NCI-H510A treated with DMSO at 0.1 percent for 48 hours (cell line): Measurements from ENCODE around the gene APOBEC3A.
A peak's percentile ranks its signal among the peaks of the same experiment; 100 is the strongest.

Experiments used
- DNase-seq: peaks from one replicate; lab custom pipeline; 2025; lab: John Stamatoyannopoulos, UW

The APOBEC3A gene

GRCh38 chr22:38957046-38957770 lies at the start of gene APOBEC3A:
Gene APOBEC3A, plus strand, starts transcription at chr22:38957609. Its CDS starts 83 bp downstream, at chr22:38957692.
- no peak for DNase-seq

GRCh38 chr22:38907767-38908166 lies 49.6 kb upstream of the APOBEC3A start:
- DNase-seq, result no peak

GRCh38 chr22:38911434-38911833 lies 46.0 kb upstream of the APOBEC3A start:
- DNase-seq, result no peak

DNA sequence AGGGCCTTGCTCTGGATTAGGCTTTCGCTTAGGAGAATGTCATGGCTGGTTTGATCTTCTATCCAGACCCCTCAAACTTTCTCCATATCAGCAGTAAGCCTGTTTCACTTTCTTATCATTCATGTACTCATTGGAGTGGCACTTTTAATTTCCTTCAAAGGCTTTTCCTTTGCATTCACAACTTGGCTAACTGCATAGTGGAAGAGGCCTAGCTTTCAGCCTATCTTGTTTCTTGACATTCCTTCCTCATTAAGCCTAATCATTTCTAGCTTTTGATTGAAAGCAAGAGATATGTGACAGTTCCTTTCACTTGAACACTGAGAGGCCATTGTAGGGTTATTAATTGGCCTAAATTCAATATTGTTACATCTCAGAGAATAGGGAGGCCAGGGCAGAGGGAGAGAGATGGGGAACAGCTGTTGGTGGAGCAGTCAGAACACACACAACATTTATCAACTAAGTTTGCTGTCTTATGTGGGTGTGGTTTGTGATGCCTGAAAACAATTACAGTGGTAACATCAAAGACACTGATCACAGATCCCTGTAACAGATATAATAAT lies 37.7 kb upstream of the APOBEC3A start:
- no peak for DNase-seq

DNA sequence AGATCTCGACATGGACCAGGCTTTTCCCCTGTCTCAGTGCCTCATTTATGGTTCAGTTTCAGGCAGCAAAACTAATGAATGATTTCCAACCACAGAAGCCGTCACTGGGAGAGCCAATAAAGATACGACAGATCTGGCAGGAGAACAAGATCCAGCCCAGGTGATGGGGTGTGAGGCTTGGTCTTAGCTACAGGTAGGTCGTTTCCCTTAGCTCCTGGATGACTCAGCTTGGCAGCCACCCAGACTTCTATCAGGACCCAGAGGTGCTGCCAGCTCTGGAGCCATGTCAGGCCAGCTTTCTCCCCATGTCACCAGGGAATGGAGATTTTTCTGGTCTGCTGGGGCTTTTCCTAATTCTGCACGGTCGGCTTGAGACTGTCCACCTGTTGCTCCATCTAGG lies 36.3 kb upstream of the APOBEC3A start:
- no peak for DNase-seq

DNA sequence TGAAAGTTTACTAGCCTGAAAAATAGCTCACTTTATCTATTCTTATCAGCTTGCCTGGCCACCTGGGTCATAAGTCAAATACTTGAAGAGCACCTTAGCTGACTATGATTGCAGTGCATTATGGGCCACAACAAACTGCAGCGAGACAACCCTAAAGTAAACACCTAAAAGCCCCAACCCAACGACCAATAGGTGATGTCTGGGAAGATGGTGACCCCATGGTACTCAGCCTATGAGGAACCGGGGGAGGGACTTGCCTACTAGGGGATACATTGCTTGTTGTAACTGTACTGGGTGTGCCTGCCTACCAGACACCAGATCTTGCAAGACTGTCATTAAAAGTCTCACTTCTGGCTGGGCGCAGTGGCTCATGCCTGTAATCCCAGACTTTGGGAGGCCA lies 35.6 kb upstream of the APOBEC3A start:
- DNase-seq, result no peak

DNA sequence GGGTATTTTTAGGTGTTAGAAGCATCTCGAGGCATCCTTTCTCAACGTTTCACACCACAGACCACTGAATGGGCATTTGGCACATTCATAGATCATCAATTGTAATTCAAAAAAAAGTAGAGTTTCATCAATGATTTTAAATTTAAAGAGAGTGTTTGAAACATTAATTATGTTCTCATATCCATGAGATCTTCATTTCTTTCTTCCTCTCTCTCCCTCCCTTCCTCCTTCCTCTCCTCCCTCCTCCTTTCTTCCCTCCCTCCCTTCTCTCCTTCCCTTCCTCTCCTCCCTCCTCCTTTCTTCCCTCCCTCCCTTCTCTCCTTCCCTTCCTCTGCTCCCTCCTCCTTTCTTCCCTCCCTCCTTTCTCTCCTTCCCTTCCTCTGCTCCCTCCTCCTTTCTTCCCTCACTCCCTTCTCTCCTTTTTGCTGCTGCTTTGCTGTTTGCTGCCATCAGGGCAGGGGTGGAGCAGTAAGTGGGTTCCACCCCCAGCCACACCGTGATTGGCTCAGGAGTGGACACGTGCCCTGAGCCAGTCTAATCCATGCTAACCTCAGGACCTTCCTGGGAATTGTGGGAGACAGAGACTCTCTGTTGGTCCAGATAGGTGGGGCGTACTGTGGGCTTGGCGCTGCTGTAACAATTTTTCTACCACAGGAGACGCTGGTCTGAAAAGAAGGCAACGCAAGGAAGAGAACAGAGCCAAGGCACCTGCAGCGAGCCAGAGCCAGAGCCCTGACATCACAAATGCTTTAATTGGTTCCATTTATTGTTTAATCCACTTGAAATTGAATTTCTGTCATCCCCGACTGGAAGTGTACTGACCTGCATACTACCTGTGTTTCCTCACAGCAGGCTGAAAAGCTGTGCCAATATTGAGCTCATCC lies 33.7 kb upstream of the APOBEC3A start:
- peak; percentile 87 for DNase-seq

DNA sequence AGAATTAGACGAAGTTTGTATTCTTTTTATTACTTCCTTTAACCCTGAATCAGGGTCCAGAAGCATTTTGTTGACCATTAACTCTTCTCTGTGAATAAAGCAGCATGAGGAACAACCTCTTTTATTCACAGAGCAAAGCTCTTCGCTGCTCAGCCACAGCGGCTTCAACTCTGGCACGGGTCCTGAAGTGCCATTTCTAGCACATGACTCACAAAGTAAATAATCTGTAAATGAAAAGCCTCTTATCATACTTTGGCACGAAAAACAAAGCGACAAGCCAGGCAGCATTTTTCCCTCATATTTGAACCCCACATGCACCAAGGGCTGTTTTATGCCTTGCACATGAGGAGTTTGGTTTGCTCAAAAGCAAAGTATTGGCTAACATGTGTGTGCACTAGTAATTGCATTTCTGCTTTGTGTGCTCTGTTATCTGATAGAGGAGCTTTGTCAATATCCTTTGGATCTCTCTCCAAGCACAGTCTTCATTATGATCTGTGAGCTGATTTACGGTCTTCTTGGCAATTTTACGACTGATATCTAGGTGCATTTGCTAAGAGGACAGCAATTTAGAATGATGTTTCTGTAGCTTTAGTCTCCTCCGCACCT lies 33.0 kb upstream of the APOBEC3A start:
- peak; percentile 88 for DNase-seq

DNA sequence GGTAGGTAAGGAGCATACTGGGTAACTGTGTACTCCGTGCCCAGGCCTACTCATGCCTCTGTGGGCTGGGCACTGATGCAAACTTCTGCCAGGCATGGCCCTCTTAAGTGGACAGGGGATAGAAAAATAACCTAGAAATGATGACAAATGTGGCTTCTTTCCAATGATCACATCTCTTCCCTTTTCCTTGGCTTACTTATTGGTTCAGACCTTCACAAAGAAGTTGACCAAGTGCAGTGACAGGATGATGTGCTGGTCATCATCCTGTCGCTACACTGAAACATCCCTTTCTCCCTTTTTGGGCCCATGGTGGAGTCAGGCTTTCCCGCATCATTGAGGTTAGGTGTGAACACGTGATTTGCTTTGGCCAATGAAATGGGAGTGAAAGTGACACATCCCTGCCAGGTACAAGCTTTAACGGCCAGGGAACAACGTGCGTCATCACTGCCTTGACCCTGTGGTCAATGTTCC lies 31.8 kb upstream of the APOBEC3A start:
- DNase-seq, result no peak

GRCh38 chr22:38927033-38927781 lies 30.2 kb upstream of the APOBEC3A start:
- DNase-seq, result peak; percentile 40

- no peak for DNase-seq
Measured at GRCh38 chr22:38930512-38930911, 26.9 kb upstream of the APOBEC3A start.

GRCh38 chr22:38935023-38935422 lies 22.4 kb upstream of the APOBEC3A start:
- peak; percentile 64 for DNase-seq

GRCh38 chr22:38935616-38936015 lies 21.8 kb upstream of the APOBEC3A start:
- no peak for DNase-seq

- no peak for DNase-seq
Measured at GRCh38 chr22:38936562-38936961, 20.8 kb upstream of the APOBEC3A start.

DNA sequence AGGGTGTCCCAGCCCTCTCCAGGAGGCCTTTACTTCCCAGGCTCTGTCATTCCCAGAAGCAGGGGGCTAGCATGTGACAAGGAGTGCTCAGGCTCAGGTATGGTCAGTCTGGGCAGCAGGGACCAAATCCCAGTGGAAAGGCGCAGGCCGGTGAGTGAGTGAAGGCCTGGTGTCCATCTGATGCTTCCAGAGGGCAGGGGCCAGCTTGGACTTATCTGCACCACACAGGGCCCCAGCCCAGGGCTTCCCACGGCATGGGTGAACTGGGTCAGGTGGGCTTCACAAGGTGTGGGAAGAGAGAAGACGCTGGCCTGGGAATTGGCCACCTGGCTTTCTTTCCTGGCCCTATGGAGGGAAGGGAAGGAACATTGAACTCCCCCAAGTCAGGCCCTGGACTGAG lies 20.4 kb upstream of the APOBEC3A start:
- DNase-seq, result no peak

GRCh38 chr22:38937541-38937940 lies 19.9 kb upstream of the APOBEC3A start:
- DNase-seq, result no peak

DNA sequence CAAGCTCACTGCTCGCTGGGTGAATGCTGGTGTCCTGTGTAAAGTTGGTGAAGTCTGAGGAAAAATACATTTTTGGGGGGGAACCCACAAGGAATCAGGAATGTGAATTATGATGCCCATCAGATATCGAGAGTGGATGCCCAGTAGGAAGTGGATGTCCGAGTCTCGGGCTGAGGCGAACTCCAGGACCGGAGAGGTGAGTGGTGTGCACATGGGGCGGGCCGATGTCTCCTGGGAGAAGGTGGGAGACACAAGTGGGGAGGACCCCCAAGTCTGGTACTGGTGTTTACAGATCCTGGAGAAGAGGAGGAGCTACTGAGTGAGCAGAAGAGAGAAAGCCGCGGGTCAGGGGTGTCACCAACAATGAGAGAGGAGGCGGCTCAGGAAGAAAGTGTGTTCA lies 19.2 kb upstream of the APOBEC3A start:
- DNase-seq, result no peak

GRCh38 chr22:38938925-38939324 lies 18.5 kb upstream of the APOBEC3A start:
- DNase-seq, result no peak

DNA sequence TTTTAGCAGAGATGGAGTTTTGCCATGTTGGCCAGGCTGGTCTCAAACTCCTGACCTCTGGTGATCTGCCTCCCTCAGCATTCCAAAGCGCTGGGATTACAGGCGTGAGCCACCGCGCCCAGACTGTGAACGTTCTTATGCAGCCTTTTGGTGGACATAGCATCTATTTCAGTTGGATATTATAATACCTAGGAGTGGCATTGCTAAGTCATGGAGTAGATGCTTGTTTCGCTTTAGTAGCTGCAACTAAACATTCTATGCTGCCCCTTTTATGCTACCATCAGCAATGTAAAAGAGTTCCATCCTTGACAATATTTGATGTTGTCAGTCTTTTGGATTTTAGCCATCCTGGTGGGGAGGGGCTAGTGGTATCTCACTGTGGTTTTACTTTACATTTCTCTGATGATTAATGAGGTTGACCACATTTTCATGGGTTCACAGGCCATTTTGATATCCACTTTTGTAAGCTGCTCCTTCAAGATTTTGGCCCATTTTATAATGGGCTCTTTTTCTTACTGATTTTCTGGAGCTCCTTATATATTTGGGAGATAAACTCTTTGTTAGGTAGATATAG lies 16.5 kb upstream of the APOBEC3A start:
- DNase-seq, result no peak

DNA sequence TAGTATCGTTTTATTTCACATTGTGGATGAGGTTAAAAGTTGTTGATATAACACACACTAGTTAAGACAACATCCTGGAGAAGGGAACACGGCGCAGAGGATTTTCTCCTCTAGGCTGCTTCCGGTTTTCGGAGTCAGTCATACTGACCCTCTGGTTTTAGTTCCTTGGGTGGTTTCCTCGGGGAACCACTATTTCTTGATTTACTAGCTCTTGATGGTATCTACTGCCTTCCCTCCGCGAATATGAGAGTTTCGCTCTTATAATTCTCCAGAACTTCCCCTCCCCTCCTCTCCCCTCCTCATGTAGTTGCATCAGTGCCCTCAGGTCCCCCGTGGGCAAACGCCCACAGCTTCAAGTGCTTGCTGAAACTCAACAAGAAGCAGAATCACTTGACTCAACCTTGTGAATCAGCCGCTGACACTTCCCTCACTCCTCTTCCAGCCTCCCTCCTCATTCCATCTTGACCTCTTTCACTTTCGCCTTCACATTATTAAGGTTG lies 15.9 kb upstream of the APOBEC3A start:
- no peak for DNase-seq

DNA sequence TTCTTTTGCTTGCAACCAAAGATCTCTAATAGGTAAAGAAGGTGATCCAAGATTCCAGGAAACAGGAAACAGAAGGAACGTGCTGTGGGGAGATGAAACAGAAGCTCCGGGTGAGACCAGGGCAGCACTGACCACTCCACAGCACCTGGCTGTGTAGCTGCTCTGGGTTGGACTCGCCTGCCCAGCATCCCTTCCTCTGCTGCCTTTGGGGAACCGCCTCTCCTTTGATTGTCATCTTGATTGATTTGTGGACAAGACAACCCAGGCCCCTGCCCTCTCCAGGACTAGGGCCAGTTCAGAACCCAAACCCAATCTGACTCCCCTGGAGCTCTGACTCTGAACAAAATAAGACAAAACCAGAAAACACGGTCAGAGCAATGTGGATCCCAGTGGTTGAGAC lies 14.7 kb upstream of the APOBEC3A start:
- no peak for DNase-seq
